HepG2 (cell line): ENCODE measurements around the gene ZBTB7C. TPM values are rescaled to one million over a fixed set of nuclear protein-coding genes. Genes with fewer than 3 reads are reported as not detected.

Experiments used
- ADNP ChIP-seq: sonication (generic); formaldehyde crosslinking; IDR thresholded peaks from 2 replicates; pipeline ENCODE4 v1.4.0; 2020; ENCODE audit warnings: missing genetic modification reagents
- CTCF ChIP-seq: sonication (generic); formaldehyde crosslinking; IDR thresholded peaks from 2 replicates; pipeline ENCODE4 v1.5.0; 2020; ENCODE audit warnings: mild to moderate bottlenecking, missing genetic modification reagents, moderate library complexity
- DMAP1 ChIP-seq: IDR thresholded peaks from 2 replicates; pipeline ENCODE4 v1.6.1; 2016
- DR1 ChIP-seq: sonication (generic); formaldehyde crosslinking; IDR thresholded peaks from 2 replicates; pipeline ENCODE4 v1.8.0; 2021; ENCODE audit warnings: mild to moderate bottlenecking, missing genetic modification reagents, inconsistent platforms
- HIVEP1 ChIP-seq: sonication (generic); formaldehyde crosslinking; IDR thresholded peaks from 2 replicates; pipeline ENCODE4 v1.4.0; 2020; ENCODE audit warnings: mild to moderate bottlenecking, missing genetic modification reagents
- HMG20B ChIP-seq: conservative IDR thresholded peaks from 2 replicates; pipeline ENCODE4 v1.6.1; 2016; ENCODE audit warnings: missing genetic modification reagents, missing compliant biosample characterization
- IKZF4 ChIP-seq: sonication (generic); formaldehyde crosslinking; IDR thresholded peaks from 2 replicates; pipeline ENCODE4 v1.5.1; 2020; ENCODE audit warnings: borderline replicate concordance, mild to moderate bottlenecking, low read depth, missing genetic modification reagents; ENCODE audit errors: not compliant biosample characterization
- KAT8 ChIP-seq: IDR thresholded peaks from 2 replicates; pipeline ENCODE4 v1.6.1; 2016; ENCODE audit warnings: missing genetic modification reagents, missing compliant biosample characterization
- KDM5B ChIP-seq: sonication (generic); formaldehyde crosslinking; IDR thresholded peaks from 2 replicates; pipeline ENCODE4 v1.4.0; 2020; ENCODE audit warnings: missing genetic modification reagents, mild to moderate bottlenecking, borderline replicate concordance
- LCORL ChIP-seq, 2 experiments: fragments of 450-650 bp in 1 of 2; sonication (generic) in 1 of 2; formaldehyde crosslinking in 1 of 2; IDR thresholded peaks; 2 replicates each; pipeline versions ENCODE4 v1.5.0 to v1.6.1; 2017 to 2020; ENCODE audit warnings: antibody characterized with exemption in 1 of 2, missing genetic modification reagents in 1 of 2
- MAZ ChIP-seq, 2 experiments: sonication (generic) in 1 of 2; formaldehyde crosslinking in 1 of 2; IDR thresholded peaks; 2 replicates each; pipeline versions ENCODE4 v1.5.0 to v1.6.1; 2012 to 2020; ENCODE audit warnings: low read depth in 2 of 2, mild to moderate bottlenecking in 2 of 2, borderline replicate concordance in 1 of 2, improper control_type of control experiment in 1 of 2, low read length in 1 of 2, missing genetic modification reagents in 1 of 2, moderate library complexity in 1 of 2
- MIXL1 ChIP-seq: IDR thresholded peaks from 2 replicates; pipeline ENCODE4 v1.6.1; 2016
- POGZ ChIP-seq: sonication (generic); formaldehyde crosslinking; IDR thresholded peaks from 2 replicates; pipeline ENCODE4 v1.4.0; 2020; ENCODE audit warnings: mild to moderate bottlenecking, missing genetic modification reagents
- POLR2AphosphoS5 ChIP-seq: IDR thresholded peaks from 2 replicates; pipeline ENCODE4 v1.6.1; 2012; ENCODE audit warnings: low read depth, low read length
- RXRB ChIP-seq: IDR thresholded peaks from 2 replicates; pipeline ENCODE4 v1.6.1; 2016; ENCODE audit warnings: borderline replicate concordance, missing genetic modification reagents, missing compliant biosample characterization
- TIGD3 ChIP-seq: sonication (generic); formaldehyde crosslinking; IDR thresholded peaks from 2 replicates; pipeline ENCODE4 v1.5.1; 2020; ENCODE audit warnings: mild to moderate bottlenecking, missing genetic modification reagents, borderline replicate concordance
- ZMYM2 ChIP-seq: sonication (generic); formaldehyde crosslinking; IDR thresholded peaks from 2 replicates; pipeline ENCODE4 v1.8.0; 2022; ENCODE audit warnings: mild to moderate bottlenecking, missing genetic modification reagents
- ZMYM4 ChIP-seq: sonication (generic); formaldehyde crosslinking; IDR thresholded peaks from 2 replicates; pipeline ENCODE4 v1.8.1; 2023; ENCODE audit warnings: mild to moderate bottlenecking, missing genetic modification reagents
- ZNF280B ChIP-seq: sonication (generic); formaldehyde crosslinking; IDR thresholded peaks from 2 replicates; pipeline ENCODE4 v1.5.0; 2020; ENCODE audit warnings: missing genetic modification reagents, mild to moderate bottlenecking, borderline replicate concordance
- ZNF292 ChIP-seq: sonication (generic); formaldehyde crosslinking; IDR thresholded peaks from 2 replicates; pipeline ENCODE4 v1.8.1; 2022; ENCODE audit warnings: mild to moderate bottlenecking, low read depth, missing genetic modification reagents, borderline replicate concordance
- ZNF710 ChIP-seq: sonication (generic); formaldehyde crosslinking; IDR thresholded peaks from 2 replicates; pipeline ENCODE4 v1.5.0; 2020; ENCODE audit warnings: mild to moderate bottlenecking, missing genetic modification reagents, borderline replicate concordance
- ZNF83 ChIP-seq: sonication (generic); formaldehyde crosslinking; IDR thresholded peaks from 2 replicates; pipeline ENCODE4 v1.4.0; 2020; ENCODE audit warnings: missing genetic modification reagents, mild to moderate bottlenecking, borderline replicate concordance
- polyA plus RNA-seq, 8 experiments: library from polyadenylated mRNA; depleted of rRNA in 3 of 8; stranded (reverse) in 7 of 8; unstranded in 1 of 8; fragments of >200 nt; fragmentation: Illumina TruSeq in 4 of 8; extraction: Trizol in 4 of 8; gene quantifications; 2 replicates each; pipeline versions ENCODE4 v1.2.1 to v1.2.3, GENCODE V29; 2011 to 2016; ENCODE audit warnings: low read depth in 4 of 8, missing spikeins in 1 of 8, mixed read lengths in 1 of 8; ENCODE audit not compliant: insufficient read depth in 1 of 8
- total RNA-seq, 5 experiments: library from RNA; depleted of rRNA; stranded (reverse); fragments of >200 nt; fragmentation: Illumina TruSeq; extraction: Trizol; gene quantifications; 2 replicates each; pipeline ENCODE4 v1.2.3, GENCODE V29; 2016; ENCODE audit warnings: low read depth in 1 of 5

ZBTB7C gene
- total and polyA plus RNA-seq, 2 of the 13 experiments (the other 11 are each of a cell fraction or from before 2014, with no cell fraction given), result 0.01 to 0.04 TPM

GRCh38 chr18:48446582-48447225 lies 37.5 kb upstream of the ZBTB7C start (continued):
- TF ChIP-seq ZNF710 (CRISPR knock-in tag), result peak; percentile 50; the same call in 1 of the 2 replicates
- 0 out of 2 replicates have a peak, but pooled peaks have one; percentile 62 for TF ChIP-seq POGZ
- peak; percentile 30 for TF ChIP-seq IKZF4 (CRISPR knock-in tag)
- peak; percentile 66; the same call in 1 of the 2 replicates for TF ChIP-seq ZMYM2 (CRISPR knock-in tag)
- TF ChIP-seq RXRB (CRISPR knock-in tag), result 0 out of 2 replicates have a peak, but pooled peaks have one; percentile 15
- peak; percentile 49; the same call in 1 of the 2 replicates for TF ChIP-seq ZNF83 (CRISPR knock-in tag)
- 0 out of 2 replicates have a peak, but pooled peaks have one; percentile 28 for TF ChIP-seq KAT8 (CRISPR knock-in tag)
- TF ChIP-seq CTCF (CRISPR knock-in tag), result peak; percentile 98
- no peak for TF ChIP-seq HMG20B
- peak; percentile 46; the same call in 1 of the 2 replicates for TF ChIP-seq KDM5B (CRISPR knock-in tag)
- 0 out of 2 replicates have a peak, but pooled peaks have one; percentile 57 for TF ChIP-seq ZNF280B (CRISPR knock-in tag)
- 0 out of 2 replicates have a peak, but pooled peaks have one; percentile 59 for TF ChIP-seq DMAP1 (CRISPR knock-in tag)
- no peak for TF ChIP-seq LCORL (IDR thresholded peaks at IDR 0.05)
- TF ChIP-seq LCORL (CRISPR knock-in tag; IDR thresholded peaks at IDR 0.05), result peak; percentile 62; the same call in 1 of the 2 replicates
- 0 out of 2 replicates have a peak, but pooled peaks have one; percentile 38 for TF ChIP-seq HIVEP1 (CRISPR knock-in tag)
- no peak for TF ChIP-seq POLR2AphosphoS5
- 0 out of 2 replicates have a peak, but pooled peaks have one; percentile 23 for TF ChIP-seq MIXL1 (CRISPR knock-in tag)
- TF ChIP-seq TIGD3, result no peak
- TF ChIP-seq MAZ (IDR thresholded peaks at IDR 0.05; ENCODE audit: borderline replicate concordance, low read depth, low read length), result no peak
- TF ChIP-seq MAZ (CRISPR knock-in tag; IDR thresholded peaks at IDR 0.05; ENCODE audit: low read depth), result peak; percentile 31; the same call in 1 of the 2 replicates
- TF ChIP-seq ADNP (CRISPR knock-in tag), result no peak
- TF ChIP-seq ZMYM4, result peak; percentile 59; the same call in 1 of the 2 replicates
- TF ChIP-seq DR1 (CRISPR knock-in tag), result no peak
- peak; percentile 88 for TF ChIP-seq ZNF292 (CRISPR knock-in tag)
